Esophagus muscularis mucosa (tissue), 3 donors: Measurements from ENCODE around the gene SLC35A4.

Experiments used
- CTCF ChIP-seq, 3 experiments: fragments of 200-600 bp in 2 of 3; fragments of 450-650 bp in 1 of 3; sonication (generic) in 2 of 3; IDR thresholded peaks; one replicate each; pipeline ENCODE4 v1.5.1; 2017 to 2019; ENCODE audit warnings: antibody characterized with exemption in 3 of 3, mild to moderate bottlenecking in 2 of 3, moderate library complexity in 1 of 3
- POLR2A ChIP-seq: fragments of 450-650 bp; IDR thresholded peaks from one replicate; pipeline ENCODE4 v1.6.1; 2017; ENCODE audit warnings: antibody characterized with exemption, moderate library complexity, mild to moderate bottlenecking, low read depth
- POLR2AphosphoS5 ChIP-seq, 2 donors: sonication (generic); formaldehyde crosslinking; IDR thresholded peaks; one replicate each; pipeline ENCODE4 v1.6.1; 2017; ENCODE audit warnings: antibody characterized with exemption in 2 of 2

GRCh38 chr5:140598836-140599235, 34.2 kb downstream of the SLC35A4 start:
- TF ChIP-seq CTCF (IDR thresholded peaks at IDR 0.05) (no peak), POLR2AphosphoS5 (IDR thresholded peaks at IDR 0.05) (no peak), POLR2A (no peak)
